ENCODE results near the gene SLC66A2. TPM values are rescaled to one million over a fixed set of nuclear protein-coding genes. Genes with fewer than 3 reads are reported as not detected.

Gene SLC66A2
- 30.3 and 41.9 TPM in 2 replicates for total RNA-seq (2016; rRNA removed; fragmentation: Illumina TruSeq; extraction: Trizol)
- 40.5 and 40.6 TPM in 2 replicates for total RNA-seq (2016; cell fraction: cytosol; rRNA removed; fragmentation: Illumina TruSeq; extraction: Trizol; ENCODE audit: low read depth)
- total RNA-seq (2016; cell fraction: insoluble cytoplasmic fraction; rRNA removed; fragmentation: Illumina TruSeq; extraction: Trizol): 29.0 and 42.7 TPM in 2 replicates
- total RNA-seq (2016; cell fraction: membrane; rRNA removed; fragmentation: Illumina TruSeq; extraction: Trizol): 74.6 and 79.6 TPM in 2 replicates
- total RNA-seq (2016; cell fraction: nucleus; rRNA removed; fragmentation: Illumina TruSeq; extraction: Trizol): 24.3 and 28.3 TPM in 2 replicates
- polyA plus RNA-seq (2011; rRNA removed): 33.5 and 62.5 TPM in 2 replicates
- 56.8 and 67.4 TPM in 2 replicates for polyA plus RNA-seq (2011; cell fraction: cytosol; rRNA removed)
- polyA plus RNA-seq (2011; cell fraction: nucleus; rRNA removed): 84.2 and 87.0 TPM in 2 replicates
- polyA plus RNA-seq (2012): 46.8 and 62.2 TPM in 2 replicates
- polyA plus RNA-seq (2016; cell fraction: cytosol; fragmentation: Illumina TruSeq; extraction: Trizol; ENCODE audit: low read depth): 45.1 and 50.9 TPM in 2 replicates
- polyA plus RNA-seq (2016; cell fraction: insoluble cytoplasmic fraction; fragmentation: Illumina TruSeq; extraction: Trizol; ENCODE audit: low read depth): 33.6 and 33.8 TPM in 2 replicates
- 69.1 and 69.7 TPM in 2 replicates for polyA plus RNA-seq (2016; cell fraction: membrane; fragmentation: Illumina TruSeq; extraction: Trizol; ENCODE audit: low read depth)
- 43.3 and 46.8 TPM in 2 replicates for polyA plus RNA-seq (2016; cell fraction: nucleus; fragmentation: Illumina TruSeq; extraction: Trizol; ENCODE audit: insufficient read depth, low read depth)
- 19.8 and 109 TPM in 2 replicates for polyA minus RNA-seq (2011; rRNA and poly(A)+ RNA removed; ENCODE audit: low replicate concordance)
- 28.8 and 32.5 TPM in 2 replicates for polyA minus RNA-seq (2011; cell fraction: cytosol; rRNA and poly(A)+ RNA removed)
- 27.0 and 33.3 TPM in 2 replicates for polyA minus RNA-seq (2011; cell fraction: nucleus; rRNA and poly(A)+ RNA removed)
- Bru-seq, nascent RNA: percentile 69 among the genes with signal in this experiment
- BruChase-seq, experiment 1, labeled RNA remaining after a 6-hour chase: percentile 75 among the genes with signal in this experiment
- BruChase-seq, experiment 2, labeled RNA remaining after a 2-hour chase: percentile 78 among the genes with signal in this experiment
- long read RNA-seq, experiment 1, partial matches to known transcripts: 4 of 30 reads
- long read RNA-seq, experiment 1, other reads (novel, unspliced or antisense): 26 of 30 reads
- long read RNA-seq, experiment 2, transcript PQLC1-202 (5 exons, 2,475 nt): major isoform, 27 of 214 reads
- long read RNA-seq, experiment 2, transcript PQLC1-211 (4 exons, 1,247 nt): minor isoform, 19 of 214 reads
- long read RNA-seq, experiment 2, transcript PQLC1-203 (6 exons, 2,555 nt): minor isoform, 19 of 214 reads
- long read RNA-seq, experiment 2, partial matches to known transcripts: 70 of 214 reads
- long read RNA-seq, experiment 2, other reads (novel, unspliced or antisense): 78 of 214 reads

GRCh38 chr18:79951545-79952455 lies at the start of gene SLC66A2:
Gene SLC66A2, minus strand, starts transcription at chr18:79951653. Its CDS starts 727 bp downstream, at chr18:79950926.
- FAIRE-seq: no peak
- Histone ChIP-seq H3K36me3 (replicated peaks in 1 of 2; ENCODE audit: control insufficient read depth in 1 of 2, insufficient read depth in 2 of 2, low read length in 2 of 2) (peaks cover 3 to 4% of the 10 kb centered on the region in 2 experiments; a peak in 3 of 5 replicates), H3K4me1 (ENCODE audit: insufficient read depth, low read length) (peaks cover 55% of the 10 kb centered on the region), H4K20me1 (ENCODE audit: insufficient read depth, low read length) (peaks cover 4% of the 10 kb centered on the region; the same call in 1 of the 2 replicates), H3K9ac (ENCODE audit: insufficient read depth, low read depth, low read length) (peak within 1 kb of the TSS; percentile 85), H3K79me2 (ENCODE audit: insufficient read depth, low read length) (peaks cover 40% of the 10 kb centered on the region), H3K27ac (ENCODE audit: extremely low read length, insufficient read depth, low read length) (peak within 1 kb of the TSS; percentile 55), H3K9me3 (ENCODE audit: low read length) (no peaks in the 10 kb centered on the region), H3K4me3 (replicated peaks in 1 of 3; ENCODE audit: insufficient read depth in 1 of 3, low read depth in 2 of 3, low read length in 3 of 3) (peak within 1 kb of the TSS; percentile 85 to 89 (median 88)), H2AFZ (ENCODE audit: low read length) (no peak within 1 kb of the TSS), H3K27me3 (ENCODE audit: control insufficient read depth in 1 of 2, insufficient read depth in 2 of 2, low read length in 2 of 2) (no peaks in the 10 kb centered on the region; a peak in 1 of 5 replicates), H3K4me2 (ENCODE audit: low read depth, low read length) (peak within 1 kb of the TSS; percentile 93)
- ATAC-seq: peak; percentile 86
- no TSS peak for BruUV-seq (replicated peaks)
- in situ Hi-C loops (cut with HindIII; ENCODE audit: extremely low pct_ligation_motif_present, low pct_unique_long_range_greater_than_20kb) (no loop called here), intact Hi-C loops (cut with micrococcal nuclease; ENCODE audit: unreplicated experiment) (loop anchor here (2.0 kb wide), 1 partner anchor 37 kb away; the partner anchor contains the start of gene TXNL4A)
- ChIA-PET POLR2A (interaction anchor here (0.6 to 2.7 kb wide), 7 partner anchors 10 to 82 kb away, joined by 3 to 21 read pairs (median 8); partner anchors contain the start of genes HSBP1L1 and RBFA), CTCF (ENCODE audit: low intra/inter-chr PET ratio, low total read pairs) (interaction anchor here (1.6 kb wide), 1 partner anchor 18 kb away, joined by 7 read pairs; no protein-coding TSS in a partner anchor)
- DNase-seq (ENCODE audit: low spot score): peak; percentile 57
- 3% methylated on average over 25 of the region's 126 CpGs for WGBS (ENCODE audit: low lambda C conversion rate)
- TF ChIP-seq KAT8 (CRISPR knock-in tag; IDR thresholded peaks at IDR 0.05) (0 out of 2 replicates have a peak, but pooled peaks have one; percentile 27), MAZ (IDR thresholded peaks at IDR 0.05; ENCODE audit: borderline replicate concordance, low read depth, low read length) (peak; percentile 29; the same call in 1 of the 2 replicates), MAZ (CRISPR knock-in tag; IDR thresholded peaks at IDR 0.05; ENCODE audit: low read depth) (peak; percentile 86), SALL2 (CRISPR knock-in tag; IDR thresholded peaks at IDR 0.05) (peak; percentile 49; the same call in 1 of the 2 replicates), HINFP (CRISPR knock-in tag; IDR thresholded peaks at IDR 0.05; ENCODE audit: low read depth) (peak; percentile 17; the same call in 1 of the 2 replicates), NONO (IDR thresholded peaks at IDR 0.05) (no peak), NONO (CRISPR knock-in tag; conservative IDR thresholded peaks at IDR 0.05) (peak; percentile 40), ZNF546 (CRISPR knock-in tag; conservative IDR thresholded peaks at IDR 0.05) (no peak), ZSCAN29 (CRISPR knock-in tag; conservative IDR thresholded peaks at IDR 0.05) (no peak)
- TF ChIP-seq, protein P1, sequence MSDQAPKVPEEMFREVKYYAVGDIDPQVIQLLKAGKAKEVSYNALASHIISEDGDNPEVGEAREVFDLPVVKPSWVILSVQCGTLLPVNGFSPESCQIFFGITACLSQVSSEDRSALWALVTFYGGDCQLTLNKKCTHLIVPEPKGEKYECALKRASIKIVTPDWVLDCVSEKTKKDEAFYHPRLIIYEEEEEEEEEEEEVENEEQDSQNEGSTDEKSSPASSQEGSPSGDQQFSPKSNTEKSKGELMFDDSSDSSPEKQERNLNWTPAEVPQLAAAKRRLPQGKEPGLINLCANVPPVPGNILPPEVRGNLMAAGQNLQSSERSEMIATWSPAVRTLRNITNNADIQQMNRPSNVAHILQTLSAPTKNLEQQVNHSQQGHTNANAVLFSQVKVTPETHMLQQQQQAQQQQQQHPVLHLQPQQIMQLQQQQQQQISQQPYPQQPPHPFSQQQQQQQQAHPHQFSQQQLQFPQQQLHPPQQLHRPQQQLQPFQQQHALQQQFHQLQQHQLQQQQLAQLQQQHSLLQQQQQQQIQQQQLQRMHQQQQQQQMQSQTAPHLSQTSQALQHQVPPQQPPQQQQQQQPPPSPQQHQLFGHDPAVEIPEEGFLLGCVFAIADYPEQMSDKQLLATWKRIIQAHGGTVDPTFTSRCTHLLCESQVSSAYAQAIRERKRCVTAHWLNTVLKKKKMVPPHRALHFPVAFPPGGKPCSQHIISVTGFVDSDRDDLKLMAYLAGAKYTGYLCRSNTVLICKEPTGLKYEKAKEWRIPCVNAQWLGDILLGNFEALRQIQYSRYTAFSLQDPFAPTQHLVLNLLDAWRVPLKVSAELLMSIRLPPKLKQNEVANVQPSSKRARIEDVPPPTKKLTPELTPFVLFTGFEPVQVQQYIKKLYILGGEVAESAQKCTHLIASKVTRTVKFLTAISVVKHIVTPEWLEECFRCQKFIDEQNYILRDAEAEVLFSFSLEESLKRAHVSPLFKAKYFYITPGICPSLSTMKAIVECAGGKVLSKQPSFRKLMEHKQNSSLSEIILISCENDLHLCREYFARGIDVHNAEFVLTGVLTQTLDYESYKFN (CRISPR knock-in tag; conservative IDR thresholded peaks at IDR 0.05): peak; percentile 25; the same call in 1 of the 2 replicates
